Mesenchymal stem cell (in vitro differentiated cells and primary cell): ENCODE data around the gene ELP5.
A peak's percentile ranks its signal among the peaks of the same experiment; 100 is the strongest.

Experiments used
- DNase-seq: peaks from one replicate; pipeline ENCODE4 v3.0.0-alpha.2; 2013
- H2AFZ ChIP-seq: one replicate; pipeline ENCODE4 v1.6.1; 2013; ENCODE audit warnings: low read depth, mild to moderate bottlenecking, control low read depth, inconsistent platforms, low read length, moderate library complexity
- H2AK5ac ChIP-seq: 2 replicates; pipeline ENCODE4 v1.6.1; 2013; ENCODE audit warnings: low read length, moderate library complexity, mild to moderate bottlenecking, inconsistent platforms; ENCODE audit not compliant: severe bottlenecking
- H2BK120ac ChIP-seq: one replicate; pipeline ENCODE4 v1.6.1; 2013; ENCODE audit warnings: low read depth, mild to moderate bottlenecking, inconsistent platforms, low read length, moderate library complexity
- H2BK12ac ChIP-seq, 2 experiments: one replicate each; pipeline ENCODE4 v1.6.1; 2013; ENCODE audit warnings: inconsistent platforms in 2 of 2, low read length in 2 of 2, mild to moderate bottlenecking in 2 of 2, moderate library complexity in 2 of 2, control low read depth in 1 of 2
- H2BK15ac ChIP-seq: one replicate; pipeline ENCODE4 v1.6.1; 2013; ENCODE audit warnings: mild to moderate bottlenecking, low read depth, inconsistent platforms; ENCODE audit not compliant: poor library complexity, severe bottlenecking
- H2BK5ac ChIP-seq: 2 replicates; pipeline ENCODE4 v1.6.1; 2013; ENCODE audit warnings: low read depth, mild to moderate bottlenecking, low read length, control low read depth, inconsistent platforms; ENCODE audit not compliant: poor library complexity, severe bottlenecking
- H3K14ac ChIP-seq, 2 experiments: one replicate each; pipeline ENCODE4 v1.6.1; 2013; ENCODE audit warnings: inconsistent platforms in 2 of 2, low read length in 2 of 2, control low read depth in 1 of 2, mild to moderate bottlenecking in 1 of 2, moderate library complexity in 1 of 2
- H3K18ac ChIP-seq, 2 experiments: one replicate each; pipeline ENCODE4 v1.6.1; 2013; ENCODE audit warnings: inconsistent platforms in 2 of 2, low read length in 2 of 2, control low read depth in 1 of 2, low read depth in 1 of 2, mild to moderate bottlenecking in 1 of 2
- H3K23ac ChIP-seq, 2 experiments: one replicate each; pipeline ENCODE4 v1.6.1; 2013; ENCODE audit warnings: inconsistent platforms in 2 of 2, low read length in 2 of 2, mild to moderate bottlenecking in 2 of 2, moderate library complexity in 2 of 2, control low read depth in 1 of 2
- H3K27ac ChIP-seq: 2 replicates; pipeline ENCODE4 v1.5.1; 2013; ENCODE audit warnings: mild to moderate bottlenecking, moderate library complexity, low read length, control low read depth, inconsistent platforms; ENCODE audit not compliant: poor library complexity, severe bottlenecking
- H3K27me3 ChIP-seq, 2 experiments: 2 replicates each; pipeline versions ENCODE4 v1.6.1 to v1.7.0; 2013; ENCODE audit warnings: low read length in 2 of 2, mild to moderate bottlenecking in 2 of 2, moderate library complexity in 2 of 2, control low read depth in 1 of 2, inconsistent platforms in 1 of 2; ENCODE audit not compliant: control insufficient read depth in 1 of 2, insufficient read depth in 1 of 2
- H3K36me3 ChIP-seq, 2 experiments: 2 replicates each; pipeline versions ENCODE4 v1.6.1 to v1.7.0; 2013; ENCODE audit warnings: low read length in 2 of 2, control low read depth in 1 of 2, inconsistent platforms in 1 of 2, low read depth in 1 of 2, mild to moderate bottlenecking in 1 of 2; ENCODE audit not compliant: insufficient read depth in 2 of 2, control insufficient read depth in 1 of 2
- H3K4ac ChIP-seq, 2 experiments: one replicate each; pipeline ENCODE4 v1.6.1; 2013; ENCODE audit warnings: inconsistent platforms in 2 of 2, low read length in 2 of 2, mild to moderate bottlenecking in 2 of 2, moderate library complexity in 2 of 2, control low read depth in 1 of 2, low read depth in 1 of 2
- H3K4me1 ChIP-seq: 2 replicates; pipeline ENCODE4 v1.6.1; 2013; ENCODE audit warnings: low read depth, low read length, control low read depth; ENCODE audit not compliant: control insufficient read depth, insufficient read depth
- H3K4me2 ChIP-seq: 2 replicates; pipeline ENCODE4 v1.6.1; 2013; ENCODE audit warnings: low read length, mild to moderate bottlenecking, inconsistent platforms; ENCODE audit not compliant: poor library complexity, severe bottlenecking
- H3K4me3 ChIP-seq, 2 experiments: 2 replicates each; pipeline versions ENCODE4 v1.5.1 to v1.7.0; 2013; ENCODE audit warnings: low read length in 2 of 2, mild to moderate bottlenecking in 2 of 2, control low read depth in 1 of 2, low read depth in 1 of 2; ENCODE audit not compliant: insufficient read depth in 1 of 2
- H3K79me1 ChIP-seq: replicated peaks from 2 replicates; pipeline ENCODE4 v1.6.1; 2013; ENCODE audit warnings: mild to moderate bottlenecking, control low read depth, low read length, inconsistent platforms; ENCODE audit not compliant: poor library complexity, severe bottlenecking
- H3K9ac ChIP-seq: 2 replicates; pipeline ENCODE4 v1.7.0; 2013; ENCODE audit warnings: mild to moderate bottlenecking, low read length, moderate library complexity
- H3K9me3 ChIP-seq: 2 replicates; pipeline ENCODE4 v1.7.0; 2013; ENCODE audit warnings: mild to moderate bottlenecking, low read length; ENCODE audit not compliant: control insufficient read depth
- H4K8ac ChIP-seq: one replicate; pipeline ENCODE4 v1.6.1; 2013; ENCODE audit warnings: inconsistent platforms, mild to moderate bottlenecking, low read length, moderate library complexity
- H4K91ac ChIP-seq: one replicate; pipeline ENCODE4 v1.6.1; 2013; ENCODE audit warnings: mild to moderate bottlenecking, low read length, inconsistent platforms
- WGBS: methylation state at CpG from one replicate; pipeline ENCODE4 v1.1.7; 2013; ENCODE audit warnings: mixed read lengths; 5-methylcytosine and 5-hydroxymethylcytosine counted together

Gene ELP5

GRCh38 chr17:7218166-7218565 is 33.8 kb upstream of the ELP5 start:
- no peaks in the 10 kb centered on the region for H3K9me3 ChIP-seq
- H3K9ac ChIP-seq, result peak overlapping the region; percentile 94
- H2AK5ac ChIP-seq, result peak overlapping the region; percentile 80
- peak overlapping the region in 1 of 2 experiments; percentile 12 for H3K14ac ChIP-seq
- H2BK120ac ChIP-seq, result peak overlapping the region; percentile 82
- peak overlapping the region; percentile 91 for H4K8ac ChIP-seq
- H4K91ac ChIP-seq, result peak overlapping the region; percentile 48
- WGBS, result 86% methylated on average over 6 of the region's 6 CpGs
- H2BK5ac ChIP-seq, result no peak overlapping the region
- H3K4me2 ChIP-seq, result peak overlapping the region; percentile 73
- H2BK12ac ChIP-seq, result peak overlapping the region; percentile 18 to 56
- peak overlapping the region; percentile 29 to 76 for H3K4ac ChIP-seq
- H3K36me3 ChIP-seq, result peaks cover 22 to 25% of the 10 kb centered on the region in 2 experiments
- H3K79me1 ChIP-seq, result peaks cover 19% of the 10 kb centered on the region
- DNase-seq, result no peak
- H3K27ac ChIP-seq, result peak overlapping the region; percentile 21
- peak overlapping the region; percentile 27 to 81 for H3K4me3 ChIP-seq
- H2BK15ac ChIP-seq, result peak overlapping the region; percentile 98
- peak overlapping the region; percentile 84 to 86 for H3K18ac ChIP-seq
- no peaks in the 10 kb centered on the region for H3K27me3 ChIP-seq
- peak overlapping the region in 1 of 2 experiments; percentile 60 for H3K23ac ChIP-seq
- H3K4me1 ChIP-seq, result peaks cover 59% of the 10 kb centered on the region
- H2AFZ ChIP-seq, result no peak overlapping the region

DNA sequence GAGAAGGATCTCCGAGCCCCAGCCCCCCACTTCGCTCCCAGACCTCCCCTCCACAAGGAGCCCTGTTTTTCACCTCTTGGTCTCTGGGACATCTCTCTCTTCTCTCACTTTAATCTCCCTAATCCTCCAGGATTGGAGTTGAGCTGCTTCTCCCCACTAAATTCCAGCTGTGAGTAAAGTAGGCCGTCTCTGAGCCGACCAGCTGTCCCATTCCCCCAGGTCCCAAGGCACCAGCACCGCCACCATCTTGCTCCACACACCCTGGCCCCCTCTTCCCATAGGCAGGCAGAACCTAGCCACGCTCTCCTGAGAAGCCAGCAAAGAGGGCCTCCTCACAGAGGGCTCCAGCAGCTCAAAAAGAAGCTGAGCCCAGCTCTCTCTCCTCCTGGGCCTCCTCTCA is 33.3 kb upstream of the ELP5 start:
- peak overlapping the region; percentile 38 for H2AK5ac ChIP-seq
- peak overlapping the region; percentile 57 for H4K91ac ChIP-seq
- no peak overlapping the region for H3K4me2 ChIP-seq
- H2BK15ac ChIP-seq, result no peak overlapping the region
- H3K18ac ChIP-seq, result peak overlapping the region; percentile 38 to 45
- peaks cover 18% of the 10 kb centered on the region for H3K79me1 ChIP-seq
- H3K4me1 ChIP-seq, result peaks cover 62% of the 10 kb centered on the region
- H4K8ac ChIP-seq, result peak overlapping the region; percentile 91
- H3K9me3 ChIP-seq, result no peaks in the 10 kb centered on the region
- DNase-seq, result no peak
- H3K14ac ChIP-seq, result no peak overlapping the region
- H2BK12ac ChIP-seq, result peak overlapping the region; percentile 70 to 75
- no peaks in the 10 kb centered on the region for H3K27me3 ChIP-seq
- no peak overlapping the region for H2AFZ ChIP-seq
- H3K27ac ChIP-seq, result no peak overlapping the region
- H3K4ac ChIP-seq, result peak overlapping the region in 1 of 2 experiments; percentile 36
- no peak overlapping the region for H3K23ac ChIP-seq
- H3K9ac ChIP-seq, result peak overlapping the region; percentile 96
- H3K4me3 ChIP-seq, result no peak overlapping the region
- H2BK120ac ChIP-seq, result peak overlapping the region; percentile 58
- no peak overlapping the region for H2BK5ac ChIP-seq
- WGBS, result 84% methylated on average over 6 of the region's 6 CpGs
- peaks cover 28 to 31% of the 10 kb centered on the region in 2 experiments for H3K36me3 ChIP-seq

- Histone ChIP-seq H2BK120ac (peak overlapping the region; percentile 4), H3K36me3 (peaks cover 34 to 37% of the 10 kb centered on the region in 2 experiments), H3K4me1 (peaks cover 64% of the 10 kb centered on the region), H3K9ac (peak overlapping the region; percentile 96), H3K18ac (peak overlapping the region; percentile 23 to 72), H2AFZ (peak overlapping the region; percentile 67), H3K23ac (no peak overlapping the region), H3K4me2 (peak overlapping the region; percentile 85), H3K9me3 (no peaks in the 10 kb centered on the region), H3K27me3 (no peaks in the 10 kb centered on the region), H3K27ac (peak overlapping the region; percentile 43), H2BK5ac (no peak overlapping the region), H3K4ac (peak overlapping the region; percentile 36 to 77), H4K8ac (peak overlapping the region; percentile 67), H3K4me3 (peak overlapping the region in 1 of 2 experiments; percentile 88), H3K14ac (peak overlapping the region in 1 of 2 experiments; percentile 68), H3K79me1 (peaks cover 18% of the 10 kb centered on the region), H2AK5ac (peak overlapping the region; percentile 38), H4K91ac (peak overlapping the region; percentile 0), H2BK15ac (no peak overlapping the region), H2BK12ac (peak overlapping the region; percentile 70 to 74)
- no peak for DNase-seq
- 21% methylated on average over 12 of the region's 12 CpGs for WGBS
Measured at GRCh38 chr17:7219229-7219811, 32.7 kb upstream of the ELP5 start.

DNA sequence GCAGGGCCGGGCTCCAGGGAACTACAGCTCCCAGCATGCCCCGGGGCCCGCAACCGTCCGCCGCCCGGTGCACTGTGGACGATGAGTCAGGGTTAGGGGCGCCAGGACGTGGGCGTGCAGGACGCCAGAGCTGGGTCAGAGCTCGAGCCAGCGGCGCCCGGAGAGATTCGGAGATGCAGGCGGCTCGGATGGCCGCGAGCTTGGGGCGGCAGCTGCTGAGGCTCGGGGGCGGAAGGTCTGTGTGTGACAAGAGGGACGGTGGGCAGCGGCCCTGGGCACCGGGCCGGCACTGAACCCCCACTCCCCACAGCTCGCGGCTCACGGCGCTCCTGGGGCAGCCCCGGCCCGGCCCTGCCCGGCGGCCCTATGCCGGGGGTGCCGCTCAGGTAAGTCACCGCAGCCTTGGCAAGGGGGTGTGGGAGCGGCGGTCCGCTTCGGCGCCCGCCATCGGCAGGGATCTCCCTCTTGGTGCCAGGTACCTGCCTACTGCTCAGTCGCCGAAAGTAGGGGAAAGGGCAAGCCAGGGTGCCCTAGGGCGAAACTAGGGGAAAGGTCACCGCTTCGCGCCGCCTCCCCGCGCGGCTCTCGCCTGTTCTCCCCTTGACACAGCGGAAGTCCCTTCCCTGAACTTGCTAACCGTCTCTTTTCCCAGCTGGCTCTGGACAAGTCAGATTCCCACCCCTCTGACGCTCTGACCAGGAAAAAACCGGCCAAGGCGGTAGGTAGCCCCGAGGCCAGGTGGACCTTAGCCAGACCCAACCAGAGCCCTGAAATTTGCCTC is 32.0 kb upstream of the ELP5 start, which contains the start of the genes ACADVL and DLG4:
TSS of gene ACADVL (plus strand) at position 127 of the 781 bp plus-strand sequence. CDS start at position 174, 47 bp downstream.
TSS of gene DLG4 (minus strand) at position 25 of the 781 bp plus-strand sequence.
- under 1% methylated on average over 57 of the region's 63 CpGs for WGBS
- H3K36me3 ChIP-seq, result peaks cover 38 to 41% of the 10 kb centered on the region in 2 experiments

More for the DNA sequence above, 32.0 kb upstream of the ELP5 start, which contains the start of the genes ACADVL and DLG4:
- Histone ChIP-seq H3K14ac (peak within 1 kb of the TSS in 1 of 2 experiments; percentile 95), H3K23ac (peak within 1 kb of the TSS in 1 of 2 experiments; percentile 91), H3K27ac (peak within 1 kb of the TSS; percentile 77), H2BK5ac (peak within 1 kb of the TSS; percentile 57), H4K8ac (peak within 1 kb of the TSS; percentile 70), H3K4me1 (peaks cover 70% of the 10 kb centered on the region), H2AFZ (peak within 1 kb of the TSS; percentile 67), H4K91ac (peak within 1 kb of the TSS; percentile 93), H2BK12ac (peak within 1 kb of the TSS; percentile 70 to 75), H3K27me3 (no peaks in the 10 kb centered on the region), H3K4me3 (peak within 1 kb of the TSS; percentile 83 to 88), H3K9me3 (no peaks in the 10 kb centered on the region), H3K4ac (peak within 1 kb of the TSS; percentile 77 to 88), H2BK15ac (no peak within 1 kb of the TSS), H3K79me1 (peaks cover 18% of the 10 kb centered on the region), H2BK120ac (peak within 1 kb of the TSS; percentile 66), H3K9ac (peak within 1 kb of the TSS; percentile 96), H3K18ac (peak within 1 kb of the TSS; percentile 94 to 97), H3K4me2 (peak within 1 kb of the TSS; percentile 85), H2AK5ac (peak within 1 kb of the TSS; percentile 38)
- peak; percentile 90 for DNase-seq
